Ishikawa (cell line): ENCODE data around the gene GFOD2.

ENCODE experiments used
- CEBPB ChIP-seq: IDR thresholded peaks from 2 replicates; pipeline ENCODE4 v1.6.1; 2012
- CREB1 ChIP-seq: IDR thresholded peaks from 2 replicates; pipeline ENCODE4 v1.6.1; 2012; ENCODE audit warnings: low read depth
- EGR1 ChIP-seq: IDR thresholded peaks from 2 replicates; pipeline ENCODE4 v1.6.1; 2012
- EP300 ChIP-seq: IDR thresholded peaks from 2 replicates; pipeline ENCODE4 v1.6.1; 2012; ENCODE audit warnings: borderline replicate concordance
- FOXM1 ChIP-seq: IDR thresholded peaks from 2 replicates; pipeline ENCODE4 v1.6.1; 2012; ENCODE audit warnings: low read depth, borderline replicate concordance
- MAX ChIP-seq: IDR thresholded peaks from 2 replicates; pipeline ENCODE4 v1.6.1; 2012
- NFIC ChIP-seq: IDR thresholded peaks from 2 replicates; pipeline ENCODE4 v1.6.1; 2012
- RAD21 ChIP-seq: IDR thresholded peaks from 2 replicates; pipeline ENCODE4 v1.6.1; 2012; ENCODE audit warnings: low read depth
- REST ChIP-seq: IDR thresholded peaks from 2 replicates; pipeline ENCODE4 v1.6.1; 2012; ENCODE audit warnings: low read depth, mild to moderate bottlenecking
- TAF1 ChIP-seq: IDR thresholded peaks from 2 replicates; pipeline ENCODE4 v1.6.1; 2012; ENCODE audit warnings: low read depth, mild to moderate bottlenecking
- TCF12 ChIP-seq: IDR thresholded peaks from 2 replicates; pipeline ENCODE4 v1.6.1; 2012; ENCODE audit warnings: low read depth
- TEAD4 ChIP-seq: IDR thresholded peaks from 2 replicates; pipeline ENCODE4 v1.6.1; 2012
- USF1 ChIP-seq: IDR thresholded peaks from 2 replicates; pipeline ENCODE4 v1.6.1; 2012
- YY1 ChIP-seq: IDR thresholded peaks from 2 replicates; pipeline ENCODE4 v1.6.1; 2012; ENCODE audit warnings: low read depth
- ZBTB7A ChIP-seq: IDR thresholded peaks from 2 replicates; pipeline ENCODE4 v1.6.1; 2012; ENCODE audit warnings: low read depth

The GFOD2 gene

GRCh38 chr16:67764158-67764667 lies 45.1 kb upstream of the GFOD2 start:
- TF ChIP-seq CEBPB (no peak), RAD21 (no peak), ZBTB7A (no peak), YY1 (no peak), FOXM1 (no peak), TAF1 (no peak), CREB1 (no peak), USF1 (no peak), REST (no peak), TEAD4 (no peak), EGR1 (no peak), EP300 (no peak), NFIC (no peak), TCF12 (no peak), MAX (no peak)

- no peak for TF ChIP-seq TCF12
- TF ChIP-seq MAX, result no peak
- no peak for TF ChIP-seq REST
- TF ChIP-seq CEBPB, result no peak
- TF ChIP-seq TEAD4, result no peak
- TF ChIP-seq EGR1, result no peak
- TF ChIP-seq TAF1, result no peak
- TF ChIP-seq FOXM1, result no peak
- no peak for TF ChIP-seq CREB1
- no peak for TF ChIP-seq EP300
- no peak for TF ChIP-seq RAD21
- TF ChIP-seq YY1, result no peak
These were observed 44.0 kb upstream of the GFOD2 start for GRCh38 chr16:67763066-67763465.

GRCh38 chr16:67762385-67762784 lies 43.3 kb upstream of the GFOD2 start:
- TF ChIP-seq RAD21, result no peak

GRCh38 chr16:67761924-67762323 lies 42.8 kb upstream of the GFOD2 start:
- no peak for TF ChIP-seq FOXM1
- no peak for TF ChIP-seq TEAD4
- TF ChIP-seq MAX, result no peak
- no peak for TF ChIP-seq RAD21
- no peak for TF ChIP-seq TCF12
- no peak for TF ChIP-seq CREB1
- no peak for TF ChIP-seq NFIC
- TF ChIP-seq REST, result no peak
- TF ChIP-seq EP300, result no peak
- no peak for TF ChIP-seq YY1
- TF ChIP-seq TAF1, result no peak

GRCh38 chr16:67760956-67761230 lies 41.8 kb upstream of the GFOD2 start:
- TF ChIP-seq CEBPB, result no peak
